ENCODE measurements around the gene ARHGAP26.
A peak's percentile ranks its signal among the peaks of the same experiment; 100 is the strongest.

Gene ARHGAP26

GRCh38 chr5:143248822-143249579 is 478.8 kb downstream of the ARHGAP26 start:
- intact Hi-C loops (cut with DNase I): no loop called here
- DNase-seq: no peak

DNA sequence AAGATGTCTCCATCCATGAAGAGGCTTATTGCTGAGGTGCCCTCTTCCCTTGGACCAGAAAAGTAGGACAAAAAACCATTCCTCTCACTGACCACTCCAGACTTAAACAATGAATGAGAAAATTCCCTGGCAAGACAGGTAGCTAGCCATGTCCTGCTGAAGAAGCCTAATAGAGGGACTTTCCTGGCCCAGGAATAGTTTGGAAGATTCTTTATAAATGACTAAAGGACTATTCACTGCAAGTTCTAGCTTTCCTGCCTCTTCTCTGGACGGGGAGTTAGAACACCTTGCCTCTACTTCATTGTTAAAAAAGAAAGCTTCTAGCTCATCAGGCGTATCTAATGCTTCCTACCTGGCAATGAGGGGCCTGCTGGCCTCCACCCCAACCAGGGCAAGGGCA is 479.7 kb downstream of the ARHGAP26 start:
- intact Hi-C loops (cut with DNase I): no loop called here
- no peak for DNase-seq

DNA sequence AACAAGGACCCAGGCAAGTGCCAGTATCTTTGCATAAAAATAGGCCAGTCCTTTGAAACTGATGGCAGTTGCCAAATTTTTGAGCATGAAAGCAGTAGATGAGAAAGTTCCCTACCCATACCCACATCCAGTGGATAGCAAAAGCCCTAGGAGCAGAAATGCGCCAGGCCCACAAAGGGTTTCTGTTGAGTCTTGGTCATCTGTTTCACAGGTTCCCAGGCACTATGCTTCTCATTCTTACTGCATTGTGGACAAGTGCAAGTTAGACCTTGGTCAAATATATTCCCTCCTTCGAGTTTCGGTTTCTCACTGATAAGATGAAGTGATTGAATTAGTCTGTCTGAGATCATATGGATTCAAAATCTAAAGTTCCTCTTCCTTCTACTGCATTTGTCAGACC is 481.0 kb downstream of the ARHGAP26 start:
- intact Hi-C loops (cut with DNase I): no loop called here
- DNase-seq: no peak

DNA sequence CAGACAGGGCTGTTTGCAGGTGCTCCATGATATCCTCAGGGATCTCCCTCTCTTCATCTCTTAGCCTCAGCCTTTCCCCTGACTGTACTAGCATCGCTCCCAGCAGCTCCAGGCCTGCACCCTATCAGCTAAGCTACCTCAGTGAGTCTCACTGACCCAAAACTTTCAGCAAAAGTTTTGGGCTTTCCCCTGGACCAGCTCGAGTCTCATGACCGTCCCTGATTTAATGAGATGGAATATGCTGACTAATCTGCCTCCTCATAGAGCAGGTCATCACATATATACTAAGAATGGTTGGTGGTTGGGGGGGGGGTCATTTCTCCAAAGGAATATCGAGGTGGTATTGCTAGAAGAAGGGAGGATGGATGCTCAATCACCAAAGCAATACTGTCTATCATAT is 481.8 kb downstream of the ARHGAP26 start:
- intact Hi-C loops (cut with DNase I): no loop called here
- DNase-seq: no peak

DNA sequence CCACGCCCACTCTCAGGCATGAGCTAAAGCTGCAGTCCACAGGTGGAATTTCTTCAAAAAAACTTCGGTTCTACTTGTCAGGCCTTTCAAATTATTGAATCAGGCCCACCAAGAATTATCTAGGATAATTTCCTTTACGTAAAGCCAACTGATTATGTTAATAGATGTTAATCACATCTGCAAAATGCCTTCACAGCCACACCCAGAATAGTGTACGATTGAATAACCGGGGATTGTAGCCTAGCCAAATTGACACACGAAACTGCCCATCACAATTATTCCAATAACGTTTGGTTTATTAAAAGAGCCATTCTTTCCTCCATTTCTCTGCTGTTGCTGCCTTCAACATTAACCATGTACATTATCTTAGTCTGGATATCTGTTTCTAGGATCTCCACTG is 484.6 kb downstream of the ARHGAP26 start:
- intact Hi-C loops (cut with DNase I): no loop called here

GRCh38 chr5:143258559-143259253 is 488.5 kb downstream of the ARHGAP26 start:
- intact Hi-C loops (cut with DNase I): no loop called here
- DNase-seq: no peak

More for the DNA sequence above, 484.6 kb downstream of the ARHGAP26 start:
- DNase-seq: no peak

DNA sequence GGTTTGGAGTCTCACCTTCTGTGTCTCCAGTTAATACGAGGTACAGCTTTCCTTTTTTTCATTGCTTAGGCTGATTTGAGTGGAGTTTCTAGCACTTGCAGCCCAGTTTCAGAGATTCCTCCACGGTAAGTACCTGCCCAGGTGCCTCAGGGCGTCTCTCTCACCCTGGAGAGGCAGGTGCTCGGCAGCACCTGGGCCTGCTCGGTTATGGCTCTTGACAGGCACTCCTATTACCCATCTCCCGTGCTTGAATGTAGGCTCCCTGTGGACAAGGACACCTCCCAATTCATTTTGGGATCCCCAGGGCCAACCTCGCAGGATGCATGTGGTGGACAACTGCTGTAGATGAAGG is 489.1 kb downstream of the ARHGAP26 start:
- no peak for DNase-seq

GRCh38 chr5:143261748-143262392 is 491.7 kb downstream of the ARHGAP26 start:
- peak in 5 of 42 donors; percentile 4 to 18 (median 8) for DNase-seq
- intact Hi-C loops (cut with DNase I): no loop called here

More for the DNA sequence above, 489.1 kb downstream of the ARHGAP26 start:
- intact Hi-C loops (cut with DNase I): no loop called here

GRCh38 chr5:143262393-143263174 is 492.4 kb downstream of the ARHGAP26 start:
- no peak for DNase-seq
- intact Hi-C loops (cut with DNase I): no loop called here

DNA sequence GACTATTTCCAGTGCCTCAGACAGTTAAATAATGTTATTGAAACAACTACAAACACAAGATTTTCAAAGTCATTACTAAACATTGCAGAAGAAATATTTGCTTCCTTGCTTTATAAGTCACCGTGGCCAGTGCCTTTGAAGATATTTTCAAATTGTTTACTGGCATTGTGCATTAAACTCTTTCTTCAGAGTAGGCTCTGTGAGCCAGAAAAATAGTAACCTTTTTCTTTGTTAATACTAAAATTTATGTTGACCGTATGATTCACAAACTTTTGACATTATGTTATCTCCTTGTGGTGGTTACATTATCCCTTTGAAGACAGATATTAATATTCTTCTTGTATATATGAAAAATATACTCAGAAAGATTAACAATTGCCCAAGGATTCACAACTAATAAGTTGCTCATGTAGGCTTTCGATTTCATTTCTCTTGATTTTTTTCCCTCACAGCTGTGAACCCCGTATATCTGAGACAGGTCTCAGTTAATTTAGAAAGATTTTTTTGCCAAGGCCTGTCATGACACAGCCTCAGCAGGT is 493.2 kb downstream of the ARHGAP26 start:
- no peak for DNase-seq
- intact Hi-C loops (cut with DNase I): no loop called here

DNA sequence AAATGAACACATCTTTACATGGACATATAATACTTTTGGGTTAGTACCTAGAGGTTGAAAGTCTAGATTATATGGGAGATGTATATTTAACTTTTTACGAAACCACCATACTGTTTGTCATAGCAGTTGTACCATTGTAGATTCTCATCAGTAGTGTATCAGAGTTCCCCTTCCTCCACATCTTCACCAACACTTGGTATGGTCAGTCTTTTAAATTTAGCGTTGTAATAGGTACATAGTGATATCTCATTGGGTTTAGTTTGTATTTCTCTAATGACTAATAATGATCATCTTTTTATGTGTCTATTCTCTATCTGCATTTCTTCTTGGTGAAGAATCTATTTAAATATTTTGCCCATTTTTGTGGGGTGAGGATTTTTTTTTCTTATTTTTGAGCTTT is 495.8 kb downstream of the ARHGAP26 start:
- DNase-seq: no peak
- intact Hi-C loops (cut with DNase I): no loop called here

DNA sequence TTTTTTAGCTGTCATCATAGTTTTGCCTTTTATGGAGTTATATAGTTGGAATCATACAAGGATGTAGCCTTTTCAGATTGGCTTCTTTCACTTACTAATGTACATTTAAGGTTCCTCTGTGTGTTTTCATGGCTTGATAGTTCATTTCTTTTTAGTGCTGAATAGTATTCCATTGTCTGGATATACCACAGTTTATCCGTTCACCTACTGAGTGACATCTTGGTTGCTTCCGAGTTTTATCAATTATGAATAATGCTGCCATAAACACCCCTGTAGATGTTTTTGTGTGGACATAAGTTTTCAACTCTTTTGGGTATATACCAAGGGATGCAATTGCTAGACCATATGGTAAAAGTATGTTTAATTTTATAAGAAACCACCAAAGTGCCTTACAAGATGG is 497.0 kb downstream of the ARHGAP26 start:
- intact Hi-C loops (cut with DNase I): no loop called here

DNA sequence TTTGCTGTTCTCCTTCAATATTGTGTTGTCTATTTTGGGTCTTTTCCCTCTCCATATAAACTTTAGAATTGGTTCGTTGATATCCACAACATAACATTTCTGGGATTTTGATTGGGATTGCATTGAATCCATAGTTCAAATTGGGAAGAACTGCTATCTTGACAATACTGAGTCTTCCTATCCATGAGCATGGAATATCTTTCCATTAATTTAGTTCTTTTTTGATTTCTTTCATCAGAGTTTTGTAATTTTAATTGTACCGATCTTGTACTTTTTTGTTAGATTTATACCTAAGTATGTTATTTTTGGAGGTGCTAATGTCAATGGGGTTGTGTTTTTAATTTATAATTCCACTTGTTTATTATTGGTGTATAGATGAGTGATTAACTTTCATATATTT is 498.2 kb downstream of the ARHGAP26 start:
- no peak for DNase-seq
- intact Hi-C loops (cut with DNase I): no loop called here

More for the DNA sequence above, 497.0 kb downstream of the ARHGAP26 start:
- no peak for DNase-seq

GRCh38 chr5:143271431-143271830 is 501.3 kb downstream of the ARHGAP26 start:
- intact Hi-C loops (cut with DNase I): no loop called here
- DNase-seq: no peak

DNA sequence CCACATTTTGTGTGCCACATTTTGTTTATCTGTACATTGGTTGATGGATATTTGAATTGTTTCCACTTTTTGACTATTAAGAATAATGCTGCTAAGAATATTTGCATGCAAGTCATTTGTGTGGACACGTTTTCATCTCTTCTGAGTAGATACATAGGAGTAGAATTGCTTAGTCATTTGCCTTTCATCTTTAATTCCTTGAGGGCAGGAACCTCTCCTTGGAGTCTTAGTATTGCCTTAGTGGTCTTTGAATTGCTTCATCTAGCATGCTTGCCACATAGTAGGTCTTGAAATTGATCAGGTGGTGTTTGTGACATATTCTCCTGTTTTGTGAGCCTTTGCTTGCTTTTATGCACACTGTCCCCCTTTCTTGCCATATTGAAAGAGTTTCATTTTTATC is 504.8 kb downstream of the ARHGAP26 start:
- intact Hi-C loops (cut with DNase I): no loop called here
- DNase-seq: no peak

DNA sequence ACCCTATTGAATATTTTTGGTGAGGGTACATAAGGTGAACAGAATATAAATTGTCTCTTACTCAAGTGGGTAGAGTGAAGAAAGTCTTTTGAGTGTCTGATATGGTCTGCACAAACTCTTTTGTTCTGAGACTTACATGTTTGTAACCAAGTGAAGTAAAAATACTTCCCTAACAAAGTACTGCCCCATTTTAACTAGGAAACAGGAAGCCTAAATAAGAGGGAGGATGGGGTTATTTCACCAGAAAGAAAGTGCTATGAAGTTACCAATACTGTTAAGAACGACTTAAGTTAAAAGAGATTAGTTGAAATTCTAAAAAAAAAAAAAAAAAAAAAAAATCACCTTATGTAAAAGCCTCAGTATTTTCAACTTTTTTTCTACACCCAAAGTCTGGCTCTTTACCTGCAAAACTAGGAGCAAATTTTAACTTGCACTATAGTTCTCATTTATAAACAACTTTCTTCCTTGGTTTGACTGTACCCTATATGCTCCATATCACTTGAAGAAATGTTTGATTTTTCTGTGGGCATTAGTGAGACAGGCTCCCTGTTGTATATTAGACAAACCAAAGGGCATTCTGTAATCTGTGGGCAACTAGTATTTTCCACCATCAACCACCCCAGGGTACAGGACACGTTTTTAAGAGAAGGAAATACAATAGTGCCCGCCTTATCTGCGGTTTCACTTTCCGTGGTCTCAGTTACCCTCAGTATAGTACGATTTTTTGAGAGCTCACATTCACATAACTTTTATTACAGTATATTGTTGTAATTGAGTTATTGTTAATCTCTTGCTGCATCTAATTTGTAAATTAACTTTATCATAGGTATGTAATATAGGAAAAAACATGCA is 505.6 kb downstream of the ARHGAP26 start:
- intact Hi-C loops (cut with DNase I): no loop called here
- no peak for DNase-seq

DNA sequence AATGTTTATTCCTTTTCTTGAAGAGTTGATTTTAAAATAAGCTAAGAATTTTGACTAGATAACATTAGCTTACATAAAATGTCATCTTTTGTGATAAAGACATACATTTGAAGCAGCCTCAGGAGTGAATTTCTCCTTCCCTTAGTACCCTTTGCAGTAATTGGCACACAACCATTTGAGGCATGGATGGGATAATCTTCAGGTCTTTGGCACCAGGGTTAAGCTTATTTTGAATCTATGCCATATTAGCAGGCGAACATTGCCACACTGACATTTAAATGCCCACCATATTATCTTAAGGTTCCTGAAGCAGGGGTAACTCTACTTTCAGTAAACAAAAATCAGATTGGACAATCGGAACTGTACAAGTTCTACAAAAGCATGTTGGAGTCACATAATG is 507.4 kb downstream of the ARHGAP26 start:
- DNase-seq: no peak
- intact Hi-C loops (cut with DNase I): no loop called here

Measured in head of caudate nucleus (tissue), 42 donors.